Astrocyte (in vitro differentiated cells and primary cell): ENCODE data around the gene SYT17.

Experiments
- CTCF ChIP-seq: IDR thresholded peaks from 2 replicates; pipeline ENCODE4 v1.5.1; 2011; ENCODE audit warnings: low read depth, mild to moderate bottlenecking, inconsistent platforms, low read length, moderate library complexity; ENCODE audit not compliant: insufficient read depth
- EZH2 ChIP-seq: IDR thresholded peaks from 2 replicates; pipeline ENCODE4 v1.6.1; 2012; ENCODE audit warnings: mild to moderate bottlenecking, low read length, inconsistent platforms; ENCODE audit not compliant: insufficient read depth

GRCh38 chr16:19254611-19255010, 86.6 kb downstream of the SYT17 start:
- no peak for TF ChIP-seq CTCF
- TF ChIP-seq EZH2 = no peak
